Measurements from ENCODE around the gene EGFLAM. TPM values are rescaled to one million over a fixed set of nuclear protein-coding genes. Genes with fewer than 3 reads are reported as not detected.

The EGFLAM gene
- total RNA-seq, result not detected

- ATAC-seq (replicated peaks in 1 of 2), result peak; percentile 69 to 77
- Mint-ChIP-seq H3K9me3 (no peaks in the 10 kb centered on the region), H3K4me1 (ENCODE audit: low read depth) (peaks cover 6% of the 10 kb centered on the region), H3K27me3 (ENCODE audit: low read depth) (peaks cover 86% of the 10 kb centered on the region), H3K4me3 (peak within 1 kb of the TSS; percentile 71 to 81), H3K36me3 (ENCODE audit: insufficient read depth in 2 of 2) (no peaks in the 10 kb centered on the region), H3K27ac (no peak within 1 kb of the TSS)
- DNase-seq, result peak; percentile 8 to 23
These were observed at the start of gene EGFLAM for GRCh38 chr5:38258319-38259061. TSS of gene EGFLAM (plus strand) at chr5:38258559. CDS start at chr5:38258755, 196 bp downstream.

- H3K36me3 Mint-ChIP-seq (ENCODE audit: insufficient read depth in 2 of 2), result no peaks in the 10 kb centered on the region
- no peak overlapping the region for H3K27ac Mint-ChIP-seq
- no peak overlapping the region for H3K4me3 Mint-ChIP-seq
- peaks cover 23% of the 10 kb centered on the region for H3K27me3 Mint-ChIP-seq (ENCODE audit: low read depth)
- ATAC-seq (replicated peaks in 1 of 2), result peak; percentile 35 to 36
- H3K9me3 Mint-ChIP-seq, result no peaks in the 10 kb centered on the region
- DNase-seq, result peak; percentile 15 to 21
- no peaks in the 10 kb centered on the region for H3K4me1 Mint-ChIP-seq (ENCODE audit: low read depth)
These were observed 49.5 kb upstream of the EGFLAM start for GRCh38 chr5:38208782-38209378.

- no peak overlapping the region for H3K27ac Mint-ChIP-seq
- no peaks in the 10 kb centered on the region for H3K4me1 Mint-ChIP-seq (ENCODE audit: low read depth)
- H3K36me3 Mint-ChIP-seq (ENCODE audit: insufficient read depth in 2 of 2), result no peaks in the 10 kb centered on the region
- ATAC-seq (replicated peaks in 1 of 2) (no peak), DNase-seq (no peak)
- H3K27me3 Mint-ChIP-seq (ENCODE audit: low read depth), result peaks cover 17% of the 10 kb centered on the region
- no peak overlapping the region for H3K4me3 Mint-ChIP-seq
- H3K9me3 Mint-ChIP-seq, result no peaks in the 10 kb centered on the region
These were observed 47.5 kb upstream of the EGFLAM start for GRCh38 chr5:38210676-38211353.

- no peak for ATAC-seq (replicated peaks in 1 of 2)
These were observed 47.0 kb upstream of the EGFLAM start for GRCh38 chr5:38211354-38211710.

GRCh38 chr5:38212307-38212706 is 46.1 kb upstream of the EGFLAM start:
- Mint-ChIP-seq H3K4me1 (ENCODE audit: low read depth) (no peaks in the 10 kb centered on the region), H3K36me3 (ENCODE audit: insufficient read depth in 2 of 2) (no peaks in the 10 kb centered on the region), H3K27ac (no peak overlapping the region), H3K27me3 (ENCODE audit: low read depth) (peaks cover 8% of the 10 kb centered on the region), H3K4me3 (no peak overlapping the region), H3K9me3 (no peaks in the 10 kb centered on the region)
- ATAC-seq (replicated peaks in 1 of 2), result no peak
- DNase-seq, result no peak

More at GRCh38 chr5:38211354-38211710, 47.0 kb upstream of the EGFLAM start:
- H3K4me3 Mint-ChIP-seq, result no peak overlapping the region
- no peaks in the 10 kb centered on the region for H3K4me1 Mint-ChIP-seq (ENCODE audit: low read depth)
- H3K9me3 Mint-ChIP-seq, result no peaks in the 10 kb centered on the region
- peaks cover 17% of the 10 kb centered on the region for H3K27me3 Mint-ChIP-seq (ENCODE audit: low read depth)
- no peak for DNase-seq
- H3K36me3 Mint-ChIP-seq (ENCODE audit: insufficient read depth in 2 of 2), result no peaks in the 10 kb centered on the region
- H3K27ac Mint-ChIP-seq, result no peak overlapping the region

GRCh38 chr5:38226091-38226490 is 32.3 kb upstream of the EGFLAM start:
- no peaks in the 10 kb centered on the region for H3K36me3 Mint-ChIP-seq (ENCODE audit: insufficient read depth in 2 of 2)
- ATAC-seq (replicated peaks in 1 of 2) (no peak), DNase-seq (no peak)
- no peaks in the 10 kb centered on the region for H3K9me3 Mint-ChIP-seq
- H3K27ac Mint-ChIP-seq, result no peak overlapping the region
- H3K4me3 Mint-ChIP-seq, result no peak overlapping the region
- H3K4me1 Mint-ChIP-seq (ENCODE audit: low read depth), result no peaks in the 10 kb centered on the region
- H3K27me3 Mint-ChIP-seq (ENCODE audit: low read depth), result peaks cover 6% of the 10 kb centered on the region

- H3K27ac Mint-ChIP-seq, result no peak overlapping the region
- H3K9me3 Mint-ChIP-seq, result no peaks in the 10 kb centered on the region
- H3K4me1 Mint-ChIP-seq (ENCODE audit: low read depth), result no peaks in the 10 kb centered on the region
- DNase-seq, result no peak
- H3K4me3 Mint-ChIP-seq, result no peak overlapping the region
- no peak for ATAC-seq (replicated peaks in 1 of 2)
- H3K27me3 Mint-ChIP-seq (ENCODE audit: low read depth), result peaks cover 6% of the 10 kb centered on the region
- H3K36me3 Mint-ChIP-seq (ENCODE audit: insufficient read depth in 2 of 2), result no peaks in the 10 kb centered on the region
These were observed 29.4 kb upstream of the EGFLAM start for GRCh38 chr5:38228914-38229313.

GRCh38 chr5:38234737-38235136 is 23.6 kb upstream of the EGFLAM start:
- no peak for DNase-seq
- peaks cover 13% of the 10 kb centered on the region for H3K4me1 Mint-ChIP-seq (ENCODE audit: low read depth)

GRCh38 chr5:38237681-38238080 is 20.7 kb upstream of the EGFLAM start:
- H3K27ac Mint-ChIP-seq, result no peak overlapping the region
- peaks cover 13% of the 10 kb centered on the region for H3K4me1 Mint-ChIP-seq (ENCODE audit: low read depth)
- ATAC-seq (replicated peaks in 1 of 2), result no peak
- H3K36me3 Mint-ChIP-seq (ENCODE audit: insufficient read depth in 2 of 2), result no peaks in the 10 kb centered on the region
- DNase-seq, result no peak
- no peak overlapping the region for H3K4me3 Mint-ChIP-seq
- peaks cover 17% of the 10 kb centered on the region for H3K27me3 Mint-ChIP-seq (ENCODE audit: low read depth)
- H3K9me3 Mint-ChIP-seq, result peaks cover 4 to 7% of the 10 kb centered on the region in 2 donors

More at GRCh38 chr5:38234737-38235136, 23.6 kb upstream of the EGFLAM start:
- Mint-ChIP-seq H3K27ac (no peak overlapping the region), H3K4me3 (no peak overlapping the region), H3K27me3 (ENCODE audit: low read depth) (no peaks in the 10 kb centered on the region), H3K9me3 (peaks cover 4 to 7% of the 10 kb centered on the region in 2 donors), H3K36me3 (ENCODE audit: insufficient read depth in 2 of 2) (no peaks in the 10 kb centered on the region)
- no peak for ATAC-seq (replicated peaks in 1 of 2)

- Mint-ChIP-seq H3K4me3 (no peak overlapping the region), H3K27ac (no peak overlapping the region), H3K9me3 (peaks cover 4 to 6% of the 10 kb centered on the region in 2 donors), H3K4me1 (ENCODE audit: low read depth) (peaks cover 13% of the 10 kb centered on the region), H3K27me3 (ENCODE audit: low read depth) (peaks cover 23% of the 10 kb centered on the region), H3K36me3 (ENCODE audit: insufficient read depth in 2 of 2) (no peaks in the 10 kb centered on the region)
- no peak for ATAC-seq (replicated peaks in 1 of 2)
- no peak for DNase-seq
These were observed 18.1 kb upstream of the EGFLAM start for GRCh38 chr5:38240212-38240611.

GRCh38 chr5:38241655-38242054 is 16.7 kb upstream of the EGFLAM start:
- peaks cover 13% of the 10 kb centered on the region for H3K4me1 Mint-ChIP-seq (ENCODE audit: low read depth)
- H3K4me3 Mint-ChIP-seq, result no peak overlapping the region
- DNase-seq, result no peak
- no peaks in the 10 kb centered on the region for H3K36me3 Mint-ChIP-seq (ENCODE audit: insufficient read depth in 2 of 2)
- H3K27me3 Mint-ChIP-seq (ENCODE audit: low read depth), result peaks cover 23% of the 10 kb centered on the region
- ATAC-seq (replicated peaks in 1 of 2), result no peak
- H3K9me3 Mint-ChIP-seq, result no peaks in the 10 kb centered on the region
- H3K27ac Mint-ChIP-seq, result no peak overlapping the region

GRCh38 chr5:38245307-38245706 is 13.1 kb upstream of the EGFLAM start:
- H3K4me1 Mint-ChIP-seq (ENCODE audit: low read depth), result no peaks in the 10 kb centered on the region
- DNase-seq, result no peak
- peaks cover 0 to 2% of the 10 kb centered on the region in 2 donors for H3K9me3 Mint-ChIP-seq
- H3K27me3 Mint-ChIP-seq (ENCODE audit: low read depth), result peaks cover 23% of the 10 kb centered on the region
- no peak overlapping the region for H3K27ac Mint-ChIP-seq
- ATAC-seq (replicated peaks in 1 of 2), result no peak
- no peaks in the 10 kb centered on the region for H3K36me3 Mint-ChIP-seq (ENCODE audit: insufficient read depth in 2 of 2)
- H3K4me3 Mint-ChIP-seq, result no peak overlapping the region

- H3K27me3 Mint-ChIP-seq (ENCODE audit: low read depth), result peaks cover 23% of the 10 kb centered on the region
- no peaks in the 10 kb centered on the region for H3K36me3 Mint-ChIP-seq (ENCODE audit: insufficient read depth in 2 of 2)
- no peaks in the 10 kb centered on the region for H3K4me1 Mint-ChIP-seq (ENCODE audit: low read depth)
- no peak overlapping the region for H3K4me3 Mint-ChIP-seq
- ATAC-seq (replicated peaks in 1 of 2) (no peak), DNase-seq (no peak)
- no peak overlapping the region for H3K27ac Mint-ChIP-seq
- H3K9me3 Mint-ChIP-seq, result peaks cover 0 to 2% of the 10 kb centered on the region in 2 donors
These were observed 9.1 kb upstream of the EGFLAM start for GRCh38 chr5:38249301-38249700.
